Subcutaneous abdominal adipose tissue (tissue), 5 donors: Measurements from ENCODE around the gene SRSF11.
A peak's percentile ranks its signal among the peaks of the same experiment; 100 is the strongest.

ENCODE experiments used
- H3K27ac ChIP-seq: one replicate; pipeline ENCODE4 v1.7.0; 2013; ENCODE audit warnings: low read depth, mild to moderate bottlenecking, inconsistent platforms, low read length, moderate library complexity
- H3K27me3 ChIP-seq, 5 donors: one replicate each; pipeline ENCODE4 v1.7.0; 2013; ENCODE audit warnings: low read length in 5 of 5, inconsistent platforms in 1 of 5; ENCODE audit not compliant: control insufficient read depth in 5 of 5, insufficient read depth in 4 of 5
- H3K36me3 ChIP-seq, 5 donors: one replicate each; pipeline ENCODE4 v1.7.0; 2013; ENCODE audit warnings: low read length in 5 of 5; ENCODE audit not compliant: control insufficient read depth in 5 of 5, insufficient read depth in 5 of 5
- H3K4me1 ChIP-seq, 5 donors: one replicate each; pipeline ENCODE4 v1.7.0; 2013; ENCODE audit warnings: low read length in 5 of 5, mild to moderate bottlenecking in 3 of 5, moderate library complexity in 1 of 5; ENCODE audit not compliant: control insufficient read depth in 5 of 5, insufficient read depth in 5 of 5
- H3K4me3 ChIP-seq, 5 donors: one replicate each; pipeline ENCODE4 v1.7.0; 2013; ENCODE audit warnings: low read length in 5 of 5, low read depth in 1 of 5
- H3K9ac ChIP-seq, 5 donors: one replicate each; pipeline ENCODE4 v1.7.0; 2013; ENCODE audit warnings: low read length in 5 of 5, mild to moderate bottlenecking in 4 of 5, moderate library complexity in 3 of 5
- H3K9me3 ChIP-seq, 5 donors: one replicate each; pipeline ENCODE4 v1.7.0; 2013; ENCODE audit warnings: low read length in 5 of 5; ENCODE audit not compliant: control insufficient read depth in 5 of 5
- donor health status: healthy.
- donor health status: healthy.
- donor health status: healthy.
- donor health status: healthy.
- donor health status: healthy.

SRSF11 gene

GRCh38 chr1:70247768-70248167, 26.6 kb downstream of the SRSF11 start:
- Histone ChIP-seq H3K36me3 (peaks cover 79 to 94% (median 84%) of the 10 kb centered on the region in 5 donors), H3K9ac (no peak overlapping the region), H3K4me1 (peaks cover 0 to 19% (median 4%) of the 10 kb centered on the region in 5 donors), H3K27ac (peak overlapping the region; percentile 56), H3K27me3 (no peaks in the 10 kb centered on the region), H3K4me3 (no peak overlapping the region), H3K9me3 (no peaks in the 10 kb centered on the region)

- H3K36me3 ChIP-seq, result peaks cover 74 to 91% (median 82%) of the 10 kb centered on the region in 5 donors
- peak overlapping the region in 1 of 5 donors; percentile 27 for H3K9ac ChIP-seq
- H3K9me3 ChIP-seq, result no peaks in the 10 kb centered on the region
- peak overlapping the region; percentile 56 for H3K27ac ChIP-seq
- H3K27me3 ChIP-seq, result no peaks in the 10 kb centered on the region
- peaks cover 0 to 19% (median 4%) of the 10 kb centered on the region in 5 donors for H3K4me1 ChIP-seq
- no peak overlapping the region for H3K4me3 ChIP-seq
Observed at GRCh38 chr1:70248729-70249128, 27.5 kb downstream of the SRSF11 start.

GRCh38 chr1:70256664-70257063, 35.5 kb downstream of the SRSF11 start:
- peaks cover 0 to 8% (median 0%) of the 10 kb centered on the region in 5 donors for H3K4me1 ChIP-seq
- no peak overlapping the region for H3K9ac ChIP-seq
- H3K27ac ChIP-seq, result no peak overlapping the region
- H3K27me3 ChIP-seq, result no peaks in the 10 kb centered on the region
- H3K9me3 ChIP-seq, result no peaks in the 10 kb centered on the region
- H3K4me3 ChIP-seq, result no peak overlapping the region
- peaks cover 8 to 20% (median 14%) of the 10 kb centered on the region in 5 donors for H3K36me3 ChIP-seq

GRCh38 chr1:70264839-70265238, 43.7 kb downstream of the SRSF11 start:
- no peak overlapping the region for H3K27ac ChIP-seq
- H3K9me3 ChIP-seq, result peaks cover 0 to 11% (median 4%) of the 10 kb centered on the region in 5 donors
- H3K36me3 ChIP-seq, result peaks cover 0 to 30% (median 21%) of the 10 kb centered on the region in 5 donors
- H3K4me3 ChIP-seq, result no peak overlapping the region
- no peaks in the 10 kb centered on the region for H3K27me3 ChIP-seq
- no peak overlapping the region for H3K9ac ChIP-seq
- H3K4me1 ChIP-seq, result peaks cover 0 to 4% (median 0%) of the 10 kb centered on the region in 5 donors

- H3K4me1 ChIP-seq, result peaks cover 0 to 4% (median 0%) of the 10 kb centered on the region in 5 donors
- H3K9me3 ChIP-seq, result peaks cover 0 to 11% (median 4%) of the 10 kb centered on the region in 5 donors
- no peak overlapping the region for H3K27ac ChIP-seq
- H3K36me3 ChIP-seq, result peaks cover 4 to 34% (median 21%) of the 10 kb centered on the region in 5 donors
- H3K9ac ChIP-seq, result no peak overlapping the region
- no peak overlapping the region for H3K4me3 ChIP-seq
- no peaks in the 10 kb centered on the region for H3K27me3 ChIP-seq
Observed at GRCh38 chr1:70265946-70266345, 44.8 kb downstream of the SRSF11 start.

GRCh38 chr1:70277875-70278274, 56.7 kb downstream of the SRSF11 start:
- H3K36me3 ChIP-seq, result peaks cover 7 to 26% (median 13%) of the 10 kb centered on the region in 5 donors
- no peaks in the 10 kb centered on the region for H3K4me1 ChIP-seq
- no peaks in the 10 kb centered on the region for H3K27me3 ChIP-seq
- H3K27ac ChIP-seq, result no peak overlapping the region
- H3K9ac ChIP-seq, result no peak overlapping the region
- no peak overlapping the region for H3K4me3 ChIP-seq
- no peaks in the 10 kb centered on the region for H3K9me3 ChIP-seq

- Histone ChIP-seq H3K4me1 (no peaks in the 10 kb centered on the region), H3K27me3 (no peaks in the 10 kb centered on the region), H3K27ac (no peak overlapping the region), H3K36me3 (peaks cover 7 to 26% (median 9%) of the 10 kb centered on the region in 5 donors), H3K9ac (no peak overlapping the region), H3K4me3 (no peak overlapping the region), H3K9me3 (no peaks in the 10 kb centered on the region)
Observed at GRCh38 chr1:70278710-70279109, 57.5 kb downstream of the SRSF11 start.

GRCh38 chr1:70284366-70284765, 63.2 kb downstream of the SRSF11 start:
- no peaks in the 10 kb centered on the region for H3K9me3 ChIP-seq
- H3K9ac ChIP-seq, result no peak overlapping the region
- H3K4me1 ChIP-seq, result no peaks in the 10 kb centered on the region
- no peaks in the 10 kb centered on the region for H3K27me3 ChIP-seq
- peaks cover 4 to 26% (median 4%) of the 10 kb centered on the region in 5 donors for H3K36me3 ChIP-seq
- no peak overlapping the region for H3K4me3 ChIP-seq
- no peak overlapping the region for H3K27ac ChIP-seq

- Histone ChIP-seq H3K27ac (no peak overlapping the region), H3K4me1 (no peaks in the 10 kb centered on the region), H3K4me3 (no peak overlapping the region), H3K9me3 (no peaks in the 10 kb centered on the region), H3K36me3 (peaks cover 9 to 29% (median 10%) of the 10 kb centered on the region in 5 donors), H3K27me3 (no peaks in the 10 kb centered on the region), H3K9ac (no peak overlapping the region)
Observed at GRCh38 chr1:70286453-70286852, 65.3 kb downstream of the SRSF11 start.

- H3K36me3 ChIP-seq, result peaks cover 9 to 37% (median 14%) of the 10 kb centered on the region in 5 donors
- H3K27ac ChIP-seq, result no peak overlapping the region
- no peaks in the 10 kb centered on the region for H3K4me1 ChIP-seq
- no peak overlapping the region for H3K4me3 ChIP-seq
- H3K27me3 ChIP-seq, result no peaks in the 10 kb centered on the region
- H3K9ac ChIP-seq, result no peak overlapping the region
- H3K9me3 ChIP-seq, result no peaks in the 10 kb centered on the region
Observed at GRCh38 chr1:70288166-70288565, 67.0 kb downstream of the SRSF11 start.
